SK-MEL-5 (cell line): ENCODE results near the gene GDF7. TPM values are rescaled to one million over a fixed set of nuclear protein-coding genes. Genes with fewer than 3 reads are reported as not detected.

Experiments
- DNase-seq: peaks from one replicate; pipeline ENCODE4 v3.0.0-alpha.2; 2016; ENCODE audit warnings: low read depth, low spot score
- in situ Hi-C: cut with HindIII; loops from 2 replicates; pipeline ENCODE4 v1.10.0; 2016; ENCODE audit warnings: low sequenced_read_pairs, high pct_unique_total_duplicates, low pct_unique_long_range_greater_than_20kb
- total RNA-seq: library from RNA; depleted of rRNA; stranded (reverse); fragments of >200 nt; shearing (Covaris generic); gene quantifications from 2 replicates; pipeline ENCODE4 v1.2.3, GENCODE V29; 2014

GDF7 gene
- total RNA-seq, 1 experiment from 2014 or later: 0.71 TPM

DNA sequence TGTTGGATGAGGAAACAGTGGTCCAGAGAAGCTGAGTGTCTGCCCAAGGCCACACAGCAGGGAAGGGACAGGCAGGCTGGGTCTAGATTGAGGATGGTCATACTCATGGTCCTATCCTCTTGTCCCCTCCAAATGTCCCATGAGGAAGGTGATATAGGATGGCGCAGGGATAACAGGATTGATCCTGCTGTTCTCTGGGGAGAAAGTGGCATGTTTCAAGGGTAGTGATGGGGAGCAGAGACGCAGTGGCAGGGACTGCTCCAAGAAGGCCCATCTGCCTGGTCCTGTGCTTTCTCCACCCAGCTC lies 40.6 kb upstream of the GDF7 start:
- in situ Hi-C loops: no loop called here
- no peak for DNase-seq

DNA sequence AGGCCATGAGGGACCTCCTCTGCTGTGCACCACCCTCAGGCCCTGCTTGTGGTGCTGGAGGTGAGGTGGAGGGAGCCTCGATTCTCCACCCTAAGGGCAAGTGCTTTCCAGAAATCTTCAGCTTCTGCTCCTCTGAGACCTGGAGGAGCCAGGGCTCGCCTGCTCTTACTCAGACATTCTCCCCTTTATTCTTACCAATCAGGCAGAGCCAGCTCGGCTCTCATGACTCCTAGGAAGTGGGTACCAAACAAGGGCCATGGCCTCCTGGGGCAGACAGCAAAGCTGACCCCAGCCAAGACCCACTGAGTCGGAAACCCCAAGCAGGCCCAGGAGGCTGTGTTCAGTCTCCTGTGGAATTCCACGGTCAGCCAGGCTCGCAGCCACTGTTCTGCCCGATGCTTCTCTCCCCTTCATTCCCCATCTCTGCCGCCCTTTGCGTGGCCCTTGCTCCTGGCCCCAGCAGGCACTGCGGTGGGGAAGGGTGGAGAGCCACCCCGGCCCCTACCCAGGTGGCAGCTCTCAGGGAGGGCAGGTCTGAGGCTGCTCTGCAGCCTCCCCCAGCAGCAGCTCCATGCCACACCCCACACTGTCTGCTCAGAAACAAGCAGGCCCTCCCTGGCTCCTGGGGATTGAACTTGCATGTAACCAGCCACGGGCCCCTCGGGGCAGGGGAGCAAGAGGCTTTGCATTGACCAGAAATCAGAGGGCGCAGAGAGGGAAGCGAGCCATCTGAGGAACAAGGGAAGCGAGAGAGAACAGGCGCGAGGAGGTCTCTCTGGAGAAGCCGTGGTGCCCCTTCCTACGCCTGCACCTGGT lies 40.0 kb upstream of the GDF7 start:
- in situ Hi-C loops: no loop called here
- no peak for DNase-seq

- in situ Hi-C loops: no loop called here
- DNase-seq: no peak
Observed at GRCh38 chr2:20627712-20628380, 39.1 kb upstream of the GDF7 start.

DNA sequence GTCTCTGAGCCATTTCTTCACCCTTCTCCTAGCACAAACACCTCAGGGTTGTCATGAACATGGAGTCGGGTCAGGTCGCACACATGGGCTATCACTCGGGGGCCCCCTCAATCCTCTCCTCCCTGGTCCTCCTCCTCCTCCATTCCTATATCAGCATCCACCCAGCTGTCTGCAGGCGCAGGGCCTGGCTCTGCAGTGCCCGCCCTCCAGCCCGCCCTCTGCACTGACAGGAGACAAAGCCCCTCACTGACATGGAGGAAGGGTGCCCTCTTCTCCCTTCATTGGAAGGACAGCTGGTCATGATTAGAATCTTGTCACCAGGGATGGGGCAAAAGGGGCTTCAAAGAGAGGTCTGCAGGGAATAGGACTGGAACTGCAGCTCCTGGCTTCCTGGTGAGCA lies 37.8 kb upstream of the GDF7 start:
- in situ Hi-C loops: no loop called here
- no peak for DNase-seq

DNA sequence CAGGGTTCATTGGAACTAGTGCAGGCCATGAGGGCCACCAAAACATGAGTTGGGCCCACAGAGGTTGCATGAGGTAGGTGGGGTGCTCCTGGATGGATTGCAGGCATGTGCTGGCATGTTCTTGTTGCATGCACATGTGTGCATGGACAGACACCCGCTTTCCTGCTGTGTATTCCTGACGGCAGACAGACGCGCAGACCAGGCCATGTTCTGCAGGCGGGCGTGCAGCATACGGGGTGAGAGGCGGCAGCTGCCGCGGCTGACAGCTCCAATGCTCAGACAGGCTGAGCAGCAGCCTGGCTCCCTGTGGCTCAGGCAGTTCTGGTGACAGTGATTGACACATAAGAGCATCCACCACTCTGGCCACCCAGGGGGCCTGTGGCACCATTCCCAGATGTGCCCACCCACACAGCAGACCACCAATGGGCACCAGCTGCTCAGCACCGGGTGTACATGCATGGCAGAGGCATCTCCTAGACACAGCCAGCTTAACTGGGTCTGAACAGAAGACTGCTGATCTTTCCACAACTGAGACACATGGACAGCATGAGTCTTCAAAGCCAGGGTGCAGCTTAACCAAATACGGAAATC lies 37.3 kb upstream of the GDF7 start:
- DNase-seq: no peak
- in situ Hi-C loops: loop anchor here (10.0 kb wide), 1 partner anchor 185 kb away; the partner anchor contains the start of gene RHOB

GRCh38 chr2:20630967-20631366 lies 36.0 kb upstream of the GDF7 start:
- in situ Hi-C loops: loop anchor here (10.0 kb wide), 1 partner anchor 186 kb away; the partner anchor contains the start of gene RHOB
- DNase-seq: no peak

GRCh38 chr2:20631617-20632307 lies 35.2 kb upstream of the GDF7 start:
- in situ Hi-C loops: loop anchor here (10.0 kb wide), 1 partner anchor 187 kb away; the partner anchor contains the start of gene RHOB
- no peak for DNase-seq

DNA sequence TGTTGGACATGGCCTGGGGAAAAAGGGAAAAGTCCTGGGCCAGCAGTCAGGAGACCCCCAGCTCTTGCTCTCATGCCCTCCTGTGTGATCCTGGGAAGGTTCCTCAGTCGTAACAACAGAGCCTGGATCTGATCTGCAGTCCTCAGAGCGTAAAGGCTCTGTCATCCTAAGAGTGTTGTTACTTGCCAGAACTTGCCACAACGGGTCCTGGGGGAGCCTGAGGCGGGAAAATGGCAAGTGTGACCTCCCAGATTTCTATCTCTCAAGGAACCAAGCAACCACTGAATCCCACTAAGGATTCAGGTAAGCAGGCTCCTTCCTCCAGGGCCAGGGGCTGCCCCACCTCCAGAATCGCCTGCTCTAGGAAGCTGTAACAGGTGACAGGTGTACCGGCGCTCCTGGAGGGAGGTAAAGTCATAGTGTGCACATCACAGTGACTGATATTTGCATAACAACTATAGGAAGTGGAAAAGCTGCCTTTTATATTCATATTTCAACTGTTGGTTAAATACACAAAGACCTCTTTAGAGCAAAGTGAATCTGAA lies 34.4 kb upstream of the GDF7 start:
- no peak for DNase-seq
- in situ Hi-C loops: loop anchor here (10.0 kb wide), 1 partner anchor 188 kb away; the partner anchor contains the start of gene RHOB

- in situ Hi-C loops: loop anchor here (10.0 kb wide), 1 partner anchor 188 kb away; the partner anchor contains the start of gene RHOB
Observed at GRCh38 chr2:20633001-20633400, 33.9 kb upstream of the GDF7 start.

DNA sequence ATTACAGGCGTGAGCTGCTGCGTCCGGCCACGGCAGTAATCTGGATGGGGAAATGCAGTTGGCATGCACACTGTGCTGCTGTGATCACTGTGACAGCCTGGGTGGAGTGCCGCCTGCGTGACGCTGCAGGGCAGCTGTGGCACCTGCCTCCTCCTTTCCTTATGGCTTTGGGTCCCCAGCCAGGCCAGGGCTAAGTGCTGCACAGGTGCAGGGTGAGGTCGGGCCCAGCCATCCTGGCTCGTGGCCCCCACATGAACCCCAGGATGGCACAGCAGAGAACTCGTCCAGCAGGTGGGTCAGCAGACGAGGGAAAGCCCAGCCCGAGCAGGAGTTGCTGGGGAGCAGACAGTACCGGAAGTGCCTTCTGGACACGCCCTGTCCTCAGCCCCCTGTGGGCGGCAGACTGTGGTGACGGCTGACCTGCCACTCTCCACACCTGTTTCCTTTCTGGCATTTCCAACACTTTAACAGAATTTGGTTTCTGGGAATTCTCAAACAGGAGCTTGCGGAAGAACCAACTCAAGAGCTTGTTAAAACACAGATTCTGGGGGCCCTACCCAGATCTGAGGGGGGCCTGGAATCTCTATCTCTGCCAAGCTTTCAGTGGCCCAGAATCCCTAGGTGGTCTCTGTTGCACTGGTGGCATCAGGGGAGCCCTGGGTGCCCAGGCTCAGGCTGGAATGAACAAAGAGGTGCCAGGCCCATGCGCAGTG lies 33.0 kb upstream of the GDF7 start:
- in situ Hi-C loops: loop anchor here (10.0 kb wide), 1 partner anchor 189 kb away; the partner anchor contains the start of gene RHOB
- DNase-seq: no peak

More at GRCh38 chr2:20633001-20633400, 33.9 kb upstream of the GDF7 start:
- no peak for DNase-seq

- in situ Hi-C loops: loop anchor here (10.0 kb wide), 1 partner anchor 190 kb away; the partner anchor contains the start of gene RHOB
- no peak for DNase-seq
Observed at GRCh38 chr2:20634507-20635112, 32.3 kb upstream of the GDF7 start.

DNA sequence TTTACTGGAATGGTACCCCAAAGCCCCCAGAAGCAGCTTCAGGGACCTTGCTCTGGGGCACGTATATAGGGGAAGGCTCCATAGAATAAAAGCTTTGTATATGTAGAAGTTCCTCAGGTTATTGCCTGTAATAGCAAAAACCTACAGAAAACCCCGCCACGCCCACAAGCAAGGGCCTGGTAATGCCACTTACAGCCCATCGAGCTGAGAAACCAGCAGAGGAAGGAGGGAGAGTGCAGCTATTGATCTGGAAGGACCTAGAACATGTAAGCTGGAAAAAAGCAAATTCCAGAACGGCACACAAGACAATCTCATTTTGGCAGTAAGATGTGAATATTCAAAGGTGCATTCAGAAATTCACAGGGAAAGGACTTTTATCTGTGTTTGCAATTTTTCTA lies 31.8 kb upstream of the GDF7 start:
- in situ Hi-C loops: loop anchor here (10.0 kb wide), 1 partner anchor 190 kb away; the partner anchor contains the start of gene RHOB

GRCh38 chr2:20635675-20636584 lies 31.0 kb upstream of the GDF7 start:
- peak; percentile 80 for DNase-seq
- in situ Hi-C loops: loop anchor here (10.0 kb wide), 1 partner anchor 191 kb away; the partner anchor contains the start of gene RHOB

More for the DNA sequence above, 31.8 kb upstream of the GDF7 start:
- no peak for DNase-seq

GRCh38 chr2:20637147-20637546 lies 29.8 kb upstream of the GDF7 start:
- no peak for DNase-seq
- in situ Hi-C loops: loop anchor here (10.0 kb wide), 1 partner anchor 192 kb away; the partner anchor contains the start of gene RHOB

- in situ Hi-C loops: loop anchor here (10.0 kb wide), 1 partner anchor 193 kb away; the partner anchor contains the start of gene RHOB
Observed at GRCh38 chr2:20638014-20638413, 28.9 kb upstream of the GDF7 start.

More at GRCh38 chr2:20638014-20638413, 28.9 kb upstream of the GDF7 start:
- no peak for DNase-seq
